Naive thymus-derived CD8-positive, alpha-beta T cell (primary cell): ENCODE results near the gene SYP. TPM values are rescaled to one million over a fixed set of nuclear protein-coding genes. Genes with fewer than 3 reads are reported as not detected.
A peak's percentile ranks its signal among the peaks of the same experiment; 100 is the strongest.

Experiments
- ATAC-seq, 2 donors: fragments of 150-1000 bp; cut with Tn5 transposase in 1 of 2; sonication (Bioruptor Pico), chemical (Tn5 transposase) in 1 of 2; 1 replicate in 1 of 2; 2 replicates in 1 of 2; pipeline ENCODE4 v1.10.0; 2021; ENCODE audit warnings: mild to moderate bottlenecking in 2 of 2, moderate library complexity in 2 of 2
- POLR2A ChIA-PET: fragments of 350-600 bp; sonication (Branson Sonifier 250); formaldehyde crosslinking; loops from one replicate; lab custom pipeline; 2021; ENCODE audit warnings: antibody characterized with exemption; lab: Charles Lee
- DNase-seq, 10 donors: peaks; one replicate each; pipeline versions ENCODE4 v3.0.0 to v3.0.0-alpha.2; 2020 to 2022
- H3K27ac Mint-ChIP-seq, 10 donors: one replicate each; pipeline ENCODE4 v1.8.0; 2020 to 2022; ENCODE audit warnings: mild to moderate bottlenecking in 10 of 10, mixed read lengths in 10 of 10, moderate library complexity in 4 of 10, inconsistent platforms in 1 of 10
- H3K27me3 Mint-ChIP-seq, 5 donors: one replicate each; pipeline ENCODE4 v1.8.0; 2021 to 2022; ENCODE audit warnings: mixed read lengths in 5 of 5
- H3K36me3 Mint-ChIP-seq, 3 donors: one replicate each; pipeline ENCODE4 v1.8.0; 2020 to 2022; ENCODE audit warnings: mixed read lengths in 3 of 3, mild to moderate bottlenecking in 2 of 3, inconsistent platforms in 1 of 3
- H3K4me1 Mint-ChIP-seq, 4 donors: one replicate each; pipeline ENCODE4 v1.8.0; 2021 to 2022; ENCODE audit warnings: mixed read lengths in 4 of 4
- H3K4me3 Mint-ChIP-seq, 10 donors: one replicate each; pipeline ENCODE4 v1.8.0; 2020 to 2022; ENCODE audit warnings: mild to moderate bottlenecking in 10 of 10, mixed read lengths in 10 of 10, moderate library complexity in 6 of 10, inconsistent platforms in 1 of 10
- H3K9me3 Mint-ChIP-seq, 9 donors: one replicate each; pipeline ENCODE4 v1.8.0; 2020 to 2022; ENCODE audit warnings: mixed read lengths in 9 of 9, mild to moderate bottlenecking in 3 of 9, inconsistent platforms in 1 of 9, moderate library complexity in 1 of 9
- polyA plus RNA-seq, 3 donors: library from polyadenylated mRNA; unstranded; fragments of 300-500 nt; fragmentation: Illumina TruSeq; gene quantifications; one replicate each; pipeline ENCODE4 v1.2.3, GENCODE V29; 2021
- total RNA-seq, 8 experiments: library from RNA in 2 of 8; stranded (reverse) in 2 of 8; gene quantifications; one replicate each; pipeline ENCODE4 v1.2.3 and lab custom pipeline; 2021 to 2026

The SYP gene
- total and polyA plus RNA-seq, 5 experiments from 2014 or later: 0.27 to 0.58 (median 0.40) TPM

DNA sequence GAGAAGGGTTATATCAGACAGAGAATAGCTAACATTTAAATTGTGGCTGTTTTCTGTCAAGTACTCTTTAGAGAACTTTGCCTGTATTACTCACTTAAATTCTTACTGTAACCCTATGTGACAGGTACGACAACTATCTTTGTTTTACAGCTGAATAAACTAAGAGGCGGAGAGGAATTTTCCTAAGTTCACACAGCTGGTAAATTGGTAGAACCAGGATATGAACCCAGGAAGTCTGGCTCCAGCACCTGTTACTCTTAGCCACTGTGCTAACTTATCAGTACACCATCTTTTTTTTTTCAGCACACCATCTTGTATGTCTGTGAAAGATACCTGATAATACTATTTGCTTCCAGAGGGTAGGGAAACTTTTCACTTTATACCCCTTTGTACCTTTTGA lies 2.0 kb upstream of the SYP start:
- ATAC-seq (no peak), DNase-seq (no peak)
- Mint-ChIP-seq H3K27ac (no peak overlapping the region), H3K4me1 (peaks cover 5 to 17% (median 11%) of the 10 kb centered on the region in 4 donors), H3K9me3 (no peaks in the 10 kb centered on the region), H3K4me3 (no peak overlapping the region), H3K36me3 (no peaks in the 10 kb centered on the region), H3K27me3 (no peaks in the 10 kb centered on the region)
- POLR2A ChIA-PET: interaction anchor here (0.6 to 0.7 kb wide), 2 partner anchors 22 to 59 kb away, joined by 3 to 5 read pairs; no protein-coding TSS in a partner anchor

DNA sequence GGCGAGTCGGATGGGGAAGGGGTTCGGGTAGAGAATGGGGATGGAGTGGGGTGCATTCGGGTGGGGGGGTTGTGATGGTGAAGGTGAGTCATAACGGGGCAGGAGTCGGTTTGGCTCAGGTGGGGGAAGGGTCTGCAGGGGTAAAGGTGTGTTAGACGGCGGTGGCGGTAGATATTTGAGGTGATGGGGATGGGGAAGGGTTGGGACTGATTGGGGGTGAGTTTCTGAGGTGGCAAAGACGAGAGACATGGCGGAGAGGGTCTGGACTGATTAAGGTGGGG lies 738 bp downstream of the SYP start:
- Mint-ChIP-seq H3K27ac (no peak overlapping the region), H3K4me3 (peak overlapping the region in 2 of 10 donors; percentile 56 to 59), H3K27me3 (no peaks in the 10 kb centered on the region), H3K4me1 (peaks cover 8 to 17% (median 11%) of the 10 kb centered on the region in 4 donors), H3K9me3 (no peaks in the 10 kb centered on the region), H3K36me3 (peaks cover 0 to 6% (median 0%) of the 10 kb centered on the region in 3 donors)
- POLR2A ChIA-PET: no interaction called here
- DNase-seq: no peak
- no peak for ATAC-seq

DNA sequence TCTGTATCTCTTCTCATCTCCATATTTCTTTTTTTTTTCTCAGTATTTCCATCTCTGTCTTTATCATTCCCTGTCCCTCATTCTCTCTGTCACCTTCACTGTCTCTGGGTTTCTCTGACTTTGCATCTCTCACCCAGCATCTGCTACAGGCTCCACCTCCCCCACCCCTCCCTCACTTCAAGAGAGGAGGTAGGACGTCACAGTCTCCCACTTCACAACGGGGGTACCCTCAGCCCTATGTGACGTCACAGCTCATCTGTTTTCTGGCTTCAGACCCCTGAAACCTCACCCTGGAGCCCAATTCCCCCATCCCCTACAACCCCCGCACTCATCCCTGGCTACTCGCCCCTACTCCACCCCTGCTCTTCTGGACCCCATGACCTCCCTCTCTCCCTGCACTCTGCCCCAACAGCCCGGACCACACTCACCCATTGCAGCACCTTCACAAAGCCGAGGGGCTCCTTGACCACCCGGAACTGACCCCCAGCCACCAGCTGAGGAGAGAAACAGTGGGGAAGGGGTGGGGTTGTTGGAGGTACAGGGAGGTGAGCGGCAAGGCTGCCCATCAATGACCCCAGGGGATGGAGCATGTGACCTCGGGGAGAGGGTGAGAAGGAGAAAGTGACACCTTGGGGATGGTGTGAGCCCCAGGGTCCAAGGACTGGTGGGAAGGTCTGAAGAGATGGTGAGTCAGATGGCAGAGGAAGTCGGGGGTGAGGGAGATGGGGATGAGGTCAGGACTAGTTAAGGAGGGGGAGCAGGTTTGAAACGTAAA lies 1.3 kb downstream of the SYP start:
- Mint-ChIP-seq H3K27me3 (no peaks in the 10 kb centered on the region), H3K4me3 (peak overlapping the region in 6 of 10 donors; percentile 1 to 59 (median 42)), H3K27ac (no peak overlapping the region), H3K4me1 (peaks cover 10 to 20% (median 13%) of the 10 kb centered on the region in 4 donors), H3K9me3 (no peaks in the 10 kb centered on the region), H3K36me3 (peaks cover 0 to 6% (median 0%) of the 10 kb centered on the region in 3 donors)
- DNase-seq (no peak), ATAC-seq (no peak)
- POLR2A ChIA-PET: interaction anchor here (0.5 kb wide), 1 partner anchor 30 kb away, joined by 3 read pairs; no protein-coding TSS in a partner anchor

DNA sequence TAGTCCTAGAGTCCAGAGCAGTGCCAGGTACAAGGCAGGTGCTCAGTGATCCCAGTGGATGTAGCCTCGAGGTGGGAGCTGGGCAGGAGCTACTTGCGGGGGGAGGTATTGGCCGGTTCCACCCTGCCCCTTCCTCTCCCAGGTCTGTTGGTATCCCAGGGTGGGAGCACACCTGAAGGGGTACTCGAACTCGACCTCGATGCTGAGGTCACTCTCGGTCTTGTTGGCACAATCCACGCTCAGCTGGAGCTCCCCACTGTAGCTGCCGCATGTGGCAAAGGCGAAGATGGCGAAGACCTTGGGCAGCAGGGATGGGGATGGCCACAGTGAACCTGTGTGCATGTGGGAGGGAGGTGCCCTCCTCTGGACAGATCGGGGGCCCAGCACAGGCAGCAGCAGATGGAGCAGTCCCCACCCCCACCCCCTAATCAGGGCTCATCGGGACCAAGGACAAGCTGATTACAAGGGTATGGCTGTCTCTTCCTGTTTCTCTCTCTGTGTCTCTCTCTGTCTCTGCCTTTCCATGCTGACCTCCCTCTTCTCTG lies 2.4 kb downstream of the SYP start:
- POLR2A ChIA-PET: no interaction called here
- peaks cover 14 to 30% (median 22%) of the 10 kb centered on the region in 4 donors for H3K4me1 Mint-ChIP-seq
- ATAC-seq (no peak), DNase-seq (no peak)
- no peaks in the 10 kb centered on the region for H3K27me3 Mint-ChIP-seq
- H3K27ac Mint-ChIP-seq: no peak overlapping the region
- H3K4me3 Mint-ChIP-seq: peak overlapping the region in 2 of 10 donors; percentile 12 to 20
- H3K9me3 Mint-ChIP-seq: no peaks in the 10 kb centered on the region
- H3K36me3 Mint-ChIP-seq: peaks cover 0 to 6% (median 0%) of the 10 kb centered on the region in 3 donors

DNA sequence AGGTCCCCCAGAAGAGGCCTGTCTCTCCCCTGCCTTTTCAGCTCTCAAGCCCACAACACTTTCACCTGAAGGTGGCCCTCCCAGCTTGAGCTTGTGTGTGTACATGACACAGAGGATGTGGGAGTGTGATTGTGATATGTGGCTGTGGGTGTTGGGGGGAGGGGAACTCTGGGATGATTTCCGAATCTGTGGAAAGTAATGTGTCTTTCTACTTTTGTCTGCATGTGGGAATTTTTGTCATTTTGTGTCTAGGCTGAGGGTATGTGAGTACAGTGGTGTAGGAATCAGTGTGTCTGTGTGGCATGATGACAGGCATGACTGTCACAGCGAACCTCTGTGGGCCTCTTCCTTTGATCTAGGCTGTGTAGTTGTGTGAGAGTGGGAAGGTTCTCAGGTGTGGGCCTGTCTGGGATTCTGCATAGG lies 6.4 kb downstream of the SYP start:
- DNase-seq: no peak
- ATAC-seq: no peak
- Mint-ChIP-seq H3K4me3 (peak overlapping the region in 2 of 10 donors; percentile 27 to 28), H3K27ac (peak overlapping the region in 5 of 10 donors; percentile 8 to 73 (median 64)), H3K27me3 (no peaks in the 10 kb centered on the region), H3K9me3 (no peaks in the 10 kb centered on the region), H3K36me3 (peaks cover 0 to 6% (median 0%) of the 10 kb centered on the region in 3 donors), H3K4me1 (peaks cover 17 to 39% (median 32%) of the 10 kb centered on the region in 4 donors)
- POLR2A ChIA-PET: no interaction called here

DNA sequence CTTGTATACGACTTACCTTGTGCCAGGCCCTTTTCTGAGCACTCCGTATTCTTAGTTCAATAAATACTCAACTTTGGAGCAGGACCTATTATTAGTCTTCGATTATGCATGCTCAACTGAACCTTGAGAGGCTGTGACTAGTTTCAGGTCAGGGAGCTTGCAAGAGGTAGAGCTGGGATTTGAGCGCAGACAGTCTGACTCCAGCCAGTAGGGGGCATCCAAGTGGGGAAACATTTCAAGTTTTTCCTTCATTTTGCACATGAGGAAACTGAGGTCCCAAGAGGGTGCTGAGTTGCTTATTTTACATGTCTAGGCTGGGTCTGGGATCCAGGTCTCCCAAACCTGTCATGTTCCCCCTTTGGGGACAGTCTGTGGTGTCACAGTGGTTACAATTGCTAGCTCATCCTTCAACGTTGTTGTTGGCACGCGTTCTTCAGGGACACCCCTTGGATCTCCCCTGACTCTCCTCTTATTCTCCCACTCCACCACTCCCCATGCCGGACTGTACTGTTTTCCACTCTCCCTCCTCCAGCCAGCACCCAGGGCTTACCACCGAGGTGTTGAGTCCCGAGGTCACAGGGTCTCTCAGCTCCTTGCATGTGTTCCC lies 7.2 kb downstream of the SYP start:
- H3K27ac Mint-ChIP-seq: peak overlapping the region in 3 of 10 donors; percentile 14 to 49 (median 36)
- POLR2A ChIA-PET: interaction anchor here (2.9 kb wide), 1 partner anchor 76 kb away, joined by 17 read pairs; the partner anchor contains the start of gene PPP1R3F
- no peaks in the 10 kb centered on the region for H3K27me3 Mint-ChIP-seq
- H3K4me3 Mint-ChIP-seq: peak overlapping the region in 9 of 10 donors; percentile 14 to 66 (median 50)
- H3K4me1 Mint-ChIP-seq: peaks cover 12 to 33% (median 26%) of the 10 kb centered on the region in 4 donors
- peaks cover 0 to 6% (median 0%) of the 10 kb centered on the region in 3 donors for H3K36me3 Mint-ChIP-seq
- DNase-seq (no peak), ATAC-seq (no peak)
- H3K9me3 Mint-ChIP-seq: no peaks in the 10 kb centered on the region

DNA sequence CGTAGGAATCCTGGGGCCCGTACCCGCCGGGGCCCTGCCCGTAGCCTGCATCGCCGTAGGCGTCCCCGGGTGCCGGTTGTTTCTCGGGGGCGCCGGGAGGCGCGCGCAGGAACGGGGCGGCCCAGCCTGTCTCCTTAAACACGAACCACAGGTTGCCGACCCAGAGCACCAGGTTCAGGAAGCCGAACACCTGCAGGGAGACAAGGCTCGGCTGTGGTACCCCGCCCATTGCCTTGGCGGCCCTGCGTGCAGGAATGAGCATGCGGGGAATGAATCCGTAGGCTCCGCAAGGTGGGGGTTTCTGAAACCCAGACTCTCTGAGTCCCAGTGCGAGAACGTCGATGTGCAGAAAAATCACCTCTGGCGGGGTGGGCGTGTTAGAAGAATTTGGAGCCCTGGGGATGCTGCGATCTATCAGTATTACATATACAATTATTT lies 8.4 kb downstream of the SYP start:
- Mint-ChIP-seq H3K4me1 (peaks cover 12 to 33% (median 28%) of the 10 kb centered on the region in 4 donors), H3K27ac (peak overlapping the region in 9 of 10 donors; percentile 76 to 98 (median 93)), H3K36me3 (peaks cover 0 to 6% (median 0%) of the 10 kb centered on the region in 3 donors), H3K27me3 (no peaks in the 10 kb centered on the region), H3K4me3 (peak overlapping the region; percentile 81 to 95 (median 92)), H3K9me3 (no peaks in the 10 kb centered on the region)
- POLR2A ChIA-PET: interaction anchor here (1.3 to 2.9 kb wide), 4 partner anchors 25 to 234 kb away, joined by 5 to 17 read pairs (median 6); partner anchors contain the start of genes GRIPAP1, OTUD5 and PPP1R3F
- ATAC-seq (peak; percentile 13 to 29), DNase-seq (peak in 3 of 10 donors; percentile 8 to 35 (median 22))

DNA sequence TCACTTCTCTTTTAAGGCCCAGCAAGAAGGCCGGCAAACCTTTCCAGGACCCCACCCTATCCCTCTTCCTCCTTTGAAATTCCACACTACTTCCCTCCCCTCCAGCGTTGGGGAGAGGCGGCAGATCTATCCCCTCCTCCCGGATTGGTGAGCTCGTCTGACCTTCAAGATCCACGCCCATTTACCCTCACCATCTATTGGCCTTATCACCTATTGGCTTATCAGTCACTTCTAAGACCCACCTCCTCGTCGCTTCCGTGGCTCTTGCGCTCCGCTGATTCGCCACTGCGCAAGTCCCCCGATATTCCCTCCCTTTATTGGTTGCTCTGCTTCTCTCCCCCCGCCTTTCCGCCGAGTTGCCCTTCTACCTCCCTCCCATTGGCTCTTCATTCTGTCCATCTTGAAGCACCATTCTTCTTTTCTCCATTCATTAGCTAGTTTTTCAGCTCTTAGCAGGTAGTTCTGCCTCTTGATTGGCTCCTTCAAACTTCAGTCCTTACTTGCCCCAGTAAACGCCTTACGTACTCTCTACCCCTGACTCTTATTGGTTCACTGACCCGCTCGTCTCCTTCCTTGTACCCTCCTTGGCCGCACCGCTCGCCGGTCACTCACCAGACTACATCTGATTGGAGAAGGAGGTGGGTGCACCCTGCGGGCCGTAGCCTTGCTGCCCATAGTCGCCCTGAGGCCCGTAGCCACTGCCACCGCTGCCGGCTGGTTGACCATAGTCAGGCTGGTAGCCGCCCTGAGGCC lies 9.0 kb downstream of the SYP start:
- POLR2A ChIA-PET: interaction anchor here (0.7 to 2.9 kb wide), 8 partner anchors 9 to 293 kb away, joined by 3 to 17 read pairs (median 4); partner anchors contain the start of genes GRIPAP1, OTUD5, PPP1R3F and PQBP1
- ATAC-seq: peak; percentile 87 to 88

DNA sequence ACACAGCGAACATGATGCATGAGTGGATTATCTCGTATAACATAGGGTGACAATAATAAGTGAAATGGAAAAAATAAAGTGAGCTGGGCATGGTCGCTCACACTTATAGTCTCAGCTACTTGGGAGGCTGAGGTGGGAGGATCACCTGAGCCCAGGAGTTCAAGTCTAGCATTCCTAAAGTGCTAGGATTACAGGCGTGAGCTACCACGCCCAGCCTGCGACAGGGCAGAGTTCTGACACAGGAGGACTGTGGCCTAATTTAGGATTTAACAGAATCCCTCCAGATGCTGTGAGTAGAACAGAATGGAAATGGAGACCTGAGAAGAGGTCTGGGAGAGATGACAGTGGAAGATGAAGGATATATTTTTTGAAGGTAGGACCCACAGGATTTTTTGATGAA lies 10.4 kb downstream of the SYP start:
- H3K9me3 Mint-ChIP-seq: no peaks in the 10 kb centered on the region
- ATAC-seq (no peak), DNase-seq (no peak)
- peak overlapping the region in 6 of 10 donors; percentile 14 to 71 (median 54) for H3K27ac Mint-ChIP-seq
- H3K4me3 Mint-ChIP-seq: peak overlapping the region in 9 of 10 donors; percentile 1 to 58 (median 37)
- no peaks in the 10 kb centered on the region for H3K27me3 Mint-ChIP-seq
- POLR2A ChIA-PET: interaction anchor here (0.7 to 1.7 kb wide), 2 partner anchors 88 to 114 kb away, joined by 3 read pairs; no protein-coding TSS in a partner anchor
- no peaks in the 10 kb centered on the region for H3K36me3 Mint-ChIP-seq
- H3K4me1 Mint-ChIP-seq: peaks cover 16 to 41% (median 39%) of the 10 kb centered on the region in 4 donors

More for the DNA sequence above, 9.0 kb downstream of the SYP start:
- Mint-ChIP-seq H3K4me3 (peak overlapping the region; percentile 81 to 95 (median 92)), H3K27me3 (no peaks in the 10 kb centered on the region), H3K4me1 (peaks cover 14 to 35% (median 30%) of the 10 kb centered on the region in 4 donors), H3K36me3 (peaks cover 0 to 6% (median 0%) of the 10 kb centered on the region in 3 donors), H3K9me3 (no peaks in the 10 kb centered on the region), H3K27ac (peak overlapping the region; percentile 76 to 98 (median 93))
- peak; percentile 56 to 95 (median 84) for DNase-seq

DNA sequence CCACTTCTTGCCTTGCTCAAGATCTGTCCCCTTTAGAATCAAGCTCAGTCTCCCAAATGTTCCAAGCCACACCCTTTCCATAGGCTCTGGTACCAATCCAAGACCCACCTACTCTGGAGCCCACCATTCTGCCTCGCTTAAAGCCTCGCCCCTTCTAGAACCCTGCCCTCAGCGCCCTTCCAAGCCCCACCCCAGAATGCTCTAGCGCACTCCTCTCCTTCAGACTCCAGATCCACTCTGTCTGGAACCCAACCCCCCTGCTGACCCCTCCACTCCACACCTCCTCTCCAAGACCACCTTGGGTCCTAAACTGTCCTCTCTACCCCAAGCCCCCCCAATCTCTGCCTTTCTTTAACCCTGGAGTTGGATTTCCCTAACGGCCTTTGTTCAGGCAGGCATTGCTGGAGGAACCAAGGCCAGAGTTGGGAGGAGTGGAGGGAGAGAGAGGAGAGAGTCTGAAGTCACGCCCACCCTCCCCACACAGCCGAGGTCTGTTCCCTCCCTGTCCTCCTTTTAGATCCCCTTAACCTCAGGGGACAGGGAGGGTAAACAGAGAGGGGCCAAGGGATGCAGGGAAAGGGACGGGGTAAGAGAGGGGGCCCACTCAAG lies 11.4 kb downstream of the SYP start:
- H3K4me1 Mint-ChIP-seq: peaks cover 12 to 43% (median 39%) of the 10 kb centered on the region in 4 donors
- H3K9me3 Mint-ChIP-seq: no peaks in the 10 kb centered on the region
- no peaks in the 10 kb centered on the region for H3K27me3 Mint-ChIP-seq
- peak overlapping the region in 2 of 10 donors; percentile 49 to 52 for H3K27ac Mint-ChIP-seq
- DNase-seq: no peak
- POLR2A ChIA-PET: no interaction called here
- H3K4me3 Mint-ChIP-seq: peak overlapping the region in 2 of 10 donors; percentile 15 to 45
- ATAC-seq: no peak
- H3K36me3 Mint-ChIP-seq: no peaks in the 10 kb centered on the region

DNA sequence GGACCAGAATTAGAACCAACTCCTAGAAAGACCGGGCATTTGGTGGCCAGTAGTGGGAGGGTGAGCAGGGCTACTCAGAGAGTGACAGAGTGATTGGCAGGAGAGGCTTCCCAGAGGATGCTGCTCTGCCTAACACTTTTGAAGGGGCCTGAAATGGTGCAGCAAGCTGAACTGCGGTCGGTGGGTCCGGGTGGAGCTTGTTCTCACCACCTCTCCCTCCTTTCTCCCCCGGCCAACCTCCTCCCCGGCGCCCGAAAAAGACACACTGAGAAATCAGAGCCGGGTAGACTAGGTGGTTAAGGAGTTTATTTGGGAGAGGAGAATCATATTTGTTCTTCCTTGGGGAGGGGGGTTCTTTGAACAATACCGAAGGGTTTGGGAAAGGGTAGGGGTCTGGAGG lies 12.5 kb downstream of the SYP start:
- no peak for DNase-seq
- ATAC-seq: no peak
- Mint-ChIP-seq H3K27me3 (no peaks in the 10 kb centered on the region), H3K27ac (peak overlapping the region in 3 of 10 donors; percentile 27 to 80 (median 60)), H3K9me3 (no peaks in the 10 kb centered on the region), H3K36me3 (peaks cover 0 to 6% (median 0%) of the 10 kb centered on the region in 3 donors), H3K4me1 (peaks cover 10 to 33% (median 31%) of the 10 kb centered on the region in 4 donors), H3K4me3 (peak overlapping the region in 2 of 10 donors; percentile 20 to 38)
- POLR2A ChIA-PET: no interaction called here
